Activated naive CD8-positive, alpha-beta T cell treated with anti-CD3 and anti-CD28 coated beads, Interleukin-2, amount 10 ng/mL, durations not matched to agents 7 days and 5 days (primary cell): ENCODE measurements around the gene CWC25. TPM values are rescaled to one million over a fixed set of nuclear protein-coding genes. Genes with fewer than 3 reads are reported as not detected.
"Not testable (repeated sequence)": the region's sequence is repeated elsewhere in the genome, so short reads cannot be mapped to it uniquely, and the experiment has no call there.

ENCODE experiments used
- ATAC-seq: fragments of 150-1000 bp; cut with Tn5 transposase; one replicate; pipeline ENCODE4 v1.10.0; 2021; ENCODE audit warnings: low read depth, moderate library complexity
- POLR2A ChIA-PET: fragments of 350-600 bp; sonication (Branson Sonifier 250); formaldehyde crosslinking; loops from one replicate; lab custom pipeline; 2021; ENCODE audit warnings: antibody characterized with exemption; lab: Charles Lee
- DNase-seq: peaks from one replicate; pipeline ENCODE4 v3.0.0; 2021
- H3K27ac Mint-ChIP-seq: one replicate; pipeline ENCODE4 v1.8.0; 2022; ENCODE audit warnings: mild to moderate bottlenecking, mixed read lengths
- H3K27me3 Mint-ChIP-seq: one replicate; pipeline ENCODE4 v1.8.0; 2022; ENCODE audit warnings: mild to moderate bottlenecking, moderate library complexity, mixed read lengths
- H3K36me3 Mint-ChIP-seq: one replicate; pipeline ENCODE4 v1.8.0; 2021; ENCODE audit warnings: mild to moderate bottlenecking, mixed read lengths
- H3K4me1 Mint-ChIP-seq: one replicate; pipeline ENCODE4 v1.8.0; 2021; ENCODE audit warnings: mixed read lengths
- H3K4me3 Mint-ChIP-seq: one replicate; pipeline ENCODE4 v1.8.0; 2022; ENCODE audit warnings: mild to moderate bottlenecking, moderate library complexity, mixed read lengths
- H3K9me3 Mint-ChIP-seq: one replicate; pipeline ENCODE4 v1.8.0; 2021; ENCODE audit warnings: mixed read lengths
- total RNA-seq, 2 experiments: library from RNA; stranded (reverse); gene quantifications; one replicate each; pipeline ENCODE4 v1.2.3, GENCODE V29; 2021

CWC25 gene
- total RNA-seq, 2 experiments from 2014 or later = 35.2 to 37.5 TPM

DNA sequence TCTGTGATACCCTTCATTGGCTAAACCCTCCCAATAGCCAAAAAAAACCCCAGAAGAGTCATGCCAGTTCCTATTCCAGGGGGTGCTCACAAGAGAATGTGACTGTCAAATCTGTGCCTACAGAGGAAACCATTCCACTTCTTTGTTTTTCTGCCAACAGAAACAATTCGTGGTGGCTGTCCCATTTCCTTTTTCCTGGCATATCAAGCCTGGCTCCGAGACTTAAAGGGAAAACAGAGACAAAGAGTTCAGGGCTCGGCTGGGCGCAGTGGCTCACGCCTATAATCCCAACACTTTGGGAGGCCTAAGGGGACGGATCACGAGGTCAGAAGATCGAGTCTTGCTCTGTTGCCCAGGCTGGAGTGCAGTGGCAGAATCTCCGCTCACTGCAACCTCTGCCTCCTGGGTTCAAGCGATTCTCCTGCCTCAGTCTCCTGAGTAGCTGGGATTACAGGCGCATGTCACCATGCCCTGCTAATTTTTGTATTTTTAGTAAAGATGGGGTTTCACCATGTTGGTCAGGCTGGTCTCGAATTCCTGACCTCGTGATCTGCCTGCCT, 34.9 kb downstream of the CWC25 start:
- H3K36me3 Mint-ChIP-seq = not testable (repeated sequence)

DNA sequence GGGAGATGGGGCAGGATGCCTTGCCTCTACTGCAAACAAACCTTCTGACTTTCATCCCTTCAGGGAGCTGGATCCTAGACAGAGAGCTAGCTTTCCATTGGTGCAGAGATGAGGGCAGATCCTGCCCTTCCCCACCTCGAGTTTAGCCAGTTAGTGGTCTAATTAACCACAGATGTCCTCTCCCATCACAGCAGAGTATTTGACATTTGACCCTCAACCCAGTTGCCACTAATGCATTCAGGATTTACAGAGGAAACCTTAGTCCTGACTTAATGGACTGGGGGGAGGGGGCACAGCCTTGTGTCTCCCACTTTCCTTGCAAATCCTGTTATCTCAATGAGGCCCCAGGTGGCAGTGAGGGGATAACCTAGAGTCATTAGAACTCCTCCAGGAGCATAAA, 35.9 kb downstream of the CWC25 start:
- DNase-seq (no peak), ATAC-seq (no peak)
- Mint-ChIP-seq H3K27ac (no peak overlapping the region), H3K36me3 (peaks cover 10% of the 10 kb centered on the region), H3K4me3 (no peak overlapping the region), H3K27me3 (no peaks in the 10 kb centered on the region), H3K4me1 (peaks cover 3% of the 10 kb centered on the region), H3K9me3 (no peaks in the 10 kb centered on the region)
- POLR2A ChIA-PET = no interaction called here

More for the DNA sequence above, 34.9 kb downstream of the CWC25 start:
- H3K9me3 Mint-ChIP-seq, ATAC-seq, H3K4me1 Mint-ChIP-seq, H3K4me3 Mint-ChIP-seq, DNase-seq, POLR2A ChIA-PET, H3K27ac Mint-ChIP-seq, H3K27me3 Mint-ChIP-seq: not testable (repeated sequence)

DNA sequence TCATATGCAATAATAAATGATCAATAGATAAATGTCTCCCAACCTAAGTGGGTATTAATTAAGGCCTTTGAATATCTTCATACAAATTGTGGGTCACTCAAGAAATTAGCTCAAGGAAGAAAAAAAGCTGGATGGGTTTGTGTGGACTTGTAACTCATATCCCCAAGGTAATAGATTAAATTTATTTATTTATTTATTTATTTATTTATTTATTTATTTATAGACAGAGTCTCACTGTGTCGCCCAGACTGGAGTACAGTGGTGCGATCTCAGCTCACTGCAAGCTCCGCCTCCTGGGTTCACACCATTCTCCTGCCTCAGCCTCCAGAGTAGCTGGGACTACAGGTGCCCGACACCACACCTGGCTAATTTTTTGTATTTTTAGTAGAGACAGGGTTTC, 37.1 kb downstream of the CWC25 start:
- H3K36me3 Mint-ChIP-seq = peaks cover 10% of the 10 kb centered on the region
- DNase-seq, H3K27ac Mint-ChIP-seq, POLR2A ChIA-PET, H3K9me3 Mint-ChIP-seq, ATAC-seq, H3K4me1 Mint-ChIP-seq, H3K27me3 Mint-ChIP-seq, H3K4me3 Mint-ChIP-seq: not testable (repeated sequence)

DNA sequence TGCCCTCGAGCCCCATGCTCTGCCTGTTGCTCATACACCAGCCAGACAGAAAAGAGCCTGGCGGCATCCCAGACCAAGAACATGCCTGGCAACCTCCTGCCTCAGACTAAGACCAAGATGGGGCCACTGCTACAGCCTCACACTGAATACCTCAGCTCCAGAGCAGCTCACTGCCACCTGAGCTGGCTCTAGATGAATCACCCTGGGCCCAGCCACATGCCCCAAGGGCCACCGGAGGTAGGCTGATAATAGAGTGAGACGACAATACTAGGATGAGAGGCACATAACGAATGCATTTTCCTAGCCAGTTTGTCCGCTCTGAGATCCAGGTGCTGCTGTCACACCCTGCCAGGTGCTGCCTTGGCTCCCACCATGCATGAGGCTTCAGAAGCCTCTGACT, 38.7 kb downstream of the CWC25 start:
- Mint-ChIP-seq H3K27me3 (no peaks in the 10 kb centered on the region), H3K27ac (no peak overlapping the region), H3K36me3 (peaks cover 13% of the 10 kb centered on the region), H3K4me3 (no peak overlapping the region), H3K9me3 (no peaks in the 10 kb centered on the region), H3K4me1 (peaks cover 5% of the 10 kb centered on the region)
- no peak for ATAC-seq
- POLR2A ChIA-PET = no interaction called here
- no peak for DNase-seq

DNA sequence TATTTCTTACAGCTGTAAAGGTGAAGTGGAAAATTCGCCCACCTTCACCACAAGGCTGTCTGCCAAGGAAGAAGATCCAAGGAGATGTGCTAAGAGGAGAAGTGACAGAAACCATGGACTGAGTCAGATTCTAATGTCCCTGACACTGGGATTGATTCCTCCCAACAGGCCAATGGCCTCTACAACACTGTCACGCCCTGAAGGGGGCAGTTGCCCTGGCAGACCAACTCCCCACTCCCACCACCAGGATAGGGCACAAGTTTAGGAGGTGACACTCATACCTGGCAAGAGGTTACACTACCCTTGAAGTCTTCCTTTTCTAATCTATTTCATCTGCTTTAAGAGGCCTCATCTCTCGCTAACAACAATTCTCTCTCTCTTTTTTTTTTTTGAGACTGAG, 41.9 kb downstream of the CWC25 start:
- DNase-seq (no peak), ATAC-seq (no peak)
- Mint-ChIP-seq H3K36me3 (peaks cover 19% of the 10 kb centered on the region), H3K27me3 (no peaks in the 10 kb centered on the region), H3K9me3 (no peaks in the 10 kb centered on the region), H3K4me1 (peaks cover 6% of the 10 kb centered on the region), H3K27ac (no peak overlapping the region), H3K4me3 (no peak overlapping the region)
- POLR2A ChIA-PET = interaction anchor here (0.7 kb wide), 1 partner anchor 872 kb away, joined by 6 read pairs; no protein-coding TSS in a partner anchor

DNA sequence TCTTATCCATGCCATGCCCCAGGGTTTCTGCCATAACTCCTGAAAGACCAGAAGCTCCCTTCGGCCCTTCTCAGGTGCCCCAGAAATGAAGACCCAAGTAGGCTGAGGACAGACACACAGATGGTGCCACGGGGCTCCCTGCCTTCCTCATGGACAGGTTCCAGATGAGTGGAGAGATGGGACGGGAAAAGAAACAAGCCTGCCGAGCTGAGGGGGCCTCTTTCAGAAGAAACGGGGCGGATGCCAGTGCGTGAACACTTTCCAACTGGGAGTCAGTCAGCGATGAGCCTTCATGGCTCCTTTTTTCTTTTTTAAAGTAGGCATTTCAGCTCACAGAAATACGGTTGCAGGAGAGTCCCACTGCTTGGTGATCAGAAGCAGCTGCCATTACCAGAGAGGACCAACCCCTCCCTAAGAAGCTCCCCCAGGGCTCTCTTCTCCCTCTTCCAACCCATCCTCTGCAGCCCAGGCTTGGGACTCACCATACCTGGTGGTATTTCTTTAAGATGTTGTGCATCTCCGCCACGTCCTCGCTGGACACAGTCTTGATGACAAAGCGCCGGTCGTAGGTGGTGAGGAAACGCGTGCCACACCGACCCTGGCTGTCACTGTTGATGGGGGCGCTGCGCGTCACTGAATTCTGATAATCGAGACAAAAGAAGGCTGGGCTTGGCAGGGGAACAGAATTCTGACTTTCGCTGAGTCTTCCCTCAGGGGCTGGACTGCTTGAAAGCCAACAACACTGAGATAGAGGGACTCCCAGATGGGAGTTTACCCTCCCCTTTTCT, 45.0 kb downstream of the CWC25 start:
- H3K27me3 Mint-ChIP-seq = no peaks in the 10 kb centered on the region
- H3K4me1 Mint-ChIP-seq = peaks cover 6% of the 10 kb centered on the region
- H3K36me3 Mint-ChIP-seq = peaks cover 17% of the 10 kb centered on the region
- ATAC-seq (no peak), DNase-seq (no peak)
- no peak overlapping the region for H3K4me3 Mint-ChIP-seq
- no peak overlapping the region for H3K27ac Mint-ChIP-seq
- no peaks in the 10 kb centered on the region for H3K9me3 Mint-ChIP-seq
- POLR2A ChIA-PET = interaction anchor here (1.1 to 1.7 kb wide), 2 partner anchors 9 to 18 kb away, joined by 3 read pairs; no protein-coding TSS in a partner anchor

DNA sequence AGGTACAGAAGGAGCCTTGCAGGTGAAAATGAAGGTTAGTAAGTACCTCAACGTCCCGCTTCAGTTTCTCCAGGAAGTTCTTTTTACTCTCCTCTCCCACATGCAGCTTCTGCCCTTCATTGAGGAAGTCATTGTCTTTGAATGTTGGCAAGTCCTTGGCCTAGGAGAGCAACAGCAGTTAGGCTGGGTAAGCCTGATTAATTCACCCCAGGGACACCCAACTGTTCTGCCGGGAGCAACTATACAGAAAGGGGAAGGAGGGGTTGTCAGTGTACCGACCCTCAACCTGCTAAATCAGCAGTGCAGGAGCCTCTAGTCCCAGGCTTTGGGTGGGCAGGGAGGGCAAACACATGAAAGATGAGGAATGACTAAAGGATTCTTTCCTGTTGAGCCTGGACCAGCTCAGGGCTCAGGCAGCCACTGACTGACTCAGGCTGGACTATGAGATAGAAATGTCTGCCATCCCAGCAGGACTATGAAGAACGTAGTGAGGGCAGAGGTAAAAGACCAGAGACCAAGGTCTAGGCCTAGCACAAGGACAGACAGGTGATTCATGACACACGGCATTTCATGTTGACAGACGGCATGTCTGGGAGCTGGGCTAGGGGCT, 47.4 kb downstream of the CWC25 start:
- H3K4me3 Mint-ChIP-seq = no peak overlapping the region
- H3K36me3 Mint-ChIP-seq = peaks cover 18% of the 10 kb centered on the region
- H3K27me3 Mint-ChIP-seq = no peaks in the 10 kb centered on the region
- H3K27ac Mint-ChIP-seq = no peak overlapping the region
- DNase-seq (no peak), ATAC-seq (no peak)
- POLR2A ChIA-PET = no interaction called here
- no peaks in the 10 kb centered on the region for H3K9me3 Mint-ChIP-seq
- peaks cover 6% of the 10 kb centered on the region for H3K4me1 Mint-ChIP-seq

DNA sequence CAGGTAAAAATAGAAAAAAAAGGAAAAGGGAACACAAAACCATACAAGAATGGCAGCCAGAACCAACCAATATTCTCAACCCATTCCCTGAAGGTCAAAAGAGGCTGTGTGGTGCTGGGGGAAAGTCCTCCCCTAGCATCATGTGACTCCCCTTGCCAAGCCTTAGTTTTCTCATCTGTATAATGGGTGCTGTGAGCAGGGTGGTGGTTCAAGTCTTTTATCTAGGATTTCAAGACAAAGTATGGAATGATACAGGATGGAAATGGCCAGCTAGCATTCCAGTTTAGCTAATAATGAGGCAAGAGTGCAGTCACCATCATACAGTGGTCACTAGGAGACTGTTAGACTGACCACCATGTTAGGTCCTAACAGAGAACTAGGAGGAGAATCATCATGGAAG, 51.9 kb downstream of the CWC25 start:
- Mint-ChIP-seq H3K36me3 (peaks cover 21% of the 10 kb centered on the region), H3K9me3 (no peaks in the 10 kb centered on the region), H3K27ac (no peak overlapping the region), H3K4me3 (no peak overlapping the region), H3K4me1 (no peaks in the 10 kb centered on the region), H3K27me3 (no peaks in the 10 kb centered on the region)
- ATAC-seq = no peak
- POLR2A ChIA-PET = interaction anchor here (1.1 kb wide), 1 partner anchor 9 kb away, joined by 3 read pairs; no protein-coding TSS in a partner anchor
- no peak for DNase-seq

DNA sequence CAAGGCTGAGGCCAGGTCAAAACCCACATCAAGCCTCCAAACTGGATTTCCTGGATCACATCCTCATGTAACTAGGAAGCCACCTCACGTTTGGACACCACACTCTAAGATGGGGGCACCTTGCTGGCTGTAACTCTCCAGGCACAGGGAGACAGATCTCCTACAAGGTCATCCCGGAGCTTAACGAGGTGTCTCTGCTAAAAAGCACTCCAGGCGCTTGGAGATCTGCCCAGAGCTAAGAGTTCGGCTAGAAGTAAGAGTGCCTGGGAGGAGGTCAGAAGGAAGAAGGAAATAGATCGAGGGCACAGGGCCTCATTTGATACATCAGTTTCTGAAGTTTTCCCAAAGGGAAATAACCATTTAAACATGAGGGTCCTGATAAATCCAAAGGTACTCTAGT, 56.7 kb downstream of the CWC25 start:
- no peaks in the 10 kb centered on the region for H3K4me1 Mint-ChIP-seq
- no peak overlapping the region for H3K4me3 Mint-ChIP-seq
- no peak for DNase-seq
- ATAC-seq = no peak
- H3K9me3 Mint-ChIP-seq = no peaks in the 10 kb centered on the region
- H3K36me3 Mint-ChIP-seq = peaks cover 33% of the 10 kb centered on the region
- H3K27me3 Mint-ChIP-seq = no peaks in the 10 kb centered on the region
- POLR2A ChIA-PET = no interaction called here
- H3K27ac Mint-ChIP-seq = no peak overlapping the region

DNA sequence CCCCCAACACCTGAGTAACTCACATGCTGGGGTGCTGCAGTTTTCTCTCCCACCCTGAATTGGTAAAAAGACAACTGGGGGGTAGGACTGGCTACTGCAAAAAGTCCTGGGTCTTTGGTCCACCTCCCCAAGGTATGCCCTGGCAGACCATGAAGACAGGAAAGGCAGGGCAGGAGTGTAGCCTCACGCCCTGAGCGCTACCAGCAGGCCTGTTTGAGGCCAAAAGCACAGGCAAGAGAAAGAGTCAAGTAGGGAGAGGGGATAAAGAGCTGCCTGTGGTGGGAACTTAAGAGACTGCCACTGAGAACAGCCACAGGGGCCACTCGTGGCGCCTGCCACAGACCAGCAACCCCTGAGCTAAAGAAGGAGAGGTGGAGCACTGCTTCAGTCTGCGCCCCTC, 58.8 kb downstream of the CWC25 start:
- ATAC-seq = no peak
- H3K27me3 Mint-ChIP-seq = no peaks in the 10 kb centered on the region
- POLR2A ChIA-PET = no interaction called here
- DNase-seq = no peak
- peaks cover 30% of the 10 kb centered on the region for H3K36me3 Mint-ChIP-seq
- no peak overlapping the region for H3K27ac Mint-ChIP-seq
- H3K4me3 Mint-ChIP-seq = no peak overlapping the region
- peaks cover 6% of the 10 kb centered on the region for H3K4me1 Mint-ChIP-seq
- H3K9me3 Mint-ChIP-seq = no peaks in the 10 kb centered on the region

DNA sequence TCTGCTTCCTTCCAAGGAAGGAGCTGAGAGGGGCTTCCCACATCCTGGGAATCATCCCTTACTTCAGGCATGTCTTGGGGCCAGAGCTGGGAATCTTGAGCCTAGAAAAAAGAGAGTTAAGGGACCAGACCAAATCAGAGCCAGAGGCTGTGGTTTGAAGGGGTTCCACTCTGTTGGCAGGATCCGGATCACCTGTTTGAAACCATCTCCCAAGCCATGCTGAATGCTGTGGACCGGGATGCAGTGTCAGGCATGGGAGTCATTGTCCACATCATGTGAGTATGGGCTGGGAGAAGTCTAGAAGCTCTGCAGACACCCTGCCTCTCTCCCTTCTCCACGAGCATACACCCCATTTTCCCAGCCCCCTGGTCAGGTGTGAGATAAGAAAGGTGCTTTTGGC, 62.9 kb downstream of the CWC25 start:
- Mint-ChIP-seq H3K4me3 (no peak overlapping the region), H3K9me3 (no peaks in the 10 kb centered on the region), H3K27me3 (no peaks in the 10 kb centered on the region), H3K4me1 (peaks cover 20% of the 10 kb centered on the region), H3K27ac (peak overlapping the region; percentile 72), H3K36me3 (peaks cover 23% of the 10 kb centered on the region)
- POLR2A ChIA-PET = interaction anchor here (0.8 to 1.1 kb wide), 4 partner anchors 18 to 131 kb away, joined by 3 to 5 read pairs (median 3); partner anchors contain the start of genes LASP1 and RPL23
- DNase-seq (no peak), ATAC-seq (no peak)

DNA sequence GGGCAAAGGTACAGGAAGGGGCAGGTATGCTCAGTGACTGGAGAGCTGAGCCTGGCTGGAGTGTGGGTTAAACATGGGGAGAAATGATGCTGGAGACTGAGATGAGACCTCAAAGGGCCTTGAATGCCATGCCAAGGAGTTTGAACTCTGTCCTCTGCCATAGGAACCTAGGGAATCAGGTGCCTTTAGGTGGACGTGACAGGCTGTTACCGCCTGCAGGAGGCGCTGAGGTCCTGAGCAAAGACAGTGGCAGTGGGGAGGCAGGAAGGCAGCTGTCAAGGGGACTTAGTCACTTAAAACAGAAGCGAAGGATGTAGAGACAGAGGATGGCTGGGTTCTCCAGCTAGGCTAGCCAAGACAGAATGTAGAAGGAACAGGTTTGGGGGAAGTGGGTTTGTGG, 63.5 kb downstream of the CWC25 start:
- no peak overlapping the region for H3K4me3 Mint-ChIP-seq
- ATAC-seq (peak; percentile 82), DNase-seq (peak; percentile 63)
- H3K27me3 Mint-ChIP-seq = no peaks in the 10 kb centered on the region
- POLR2A ChIA-PET = interaction anchor here (0.8 to 1.1 kb wide), 4 partner anchors 18 to 132 kb away, joined by 3 to 5 read pairs (median 3); partner anchors contain the start of genes LASP1 and RPL23
- H3K27ac Mint-ChIP-seq = peak overlapping the region; percentile 72
- H3K4me1 Mint-ChIP-seq = peaks cover 20% of the 10 kb centered on the region
- no peaks in the 10 kb centered on the region for H3K9me3 Mint-ChIP-seq
- peaks cover 19% of the 10 kb centered on the region for H3K36me3 Mint-ChIP-seq

DNA sequence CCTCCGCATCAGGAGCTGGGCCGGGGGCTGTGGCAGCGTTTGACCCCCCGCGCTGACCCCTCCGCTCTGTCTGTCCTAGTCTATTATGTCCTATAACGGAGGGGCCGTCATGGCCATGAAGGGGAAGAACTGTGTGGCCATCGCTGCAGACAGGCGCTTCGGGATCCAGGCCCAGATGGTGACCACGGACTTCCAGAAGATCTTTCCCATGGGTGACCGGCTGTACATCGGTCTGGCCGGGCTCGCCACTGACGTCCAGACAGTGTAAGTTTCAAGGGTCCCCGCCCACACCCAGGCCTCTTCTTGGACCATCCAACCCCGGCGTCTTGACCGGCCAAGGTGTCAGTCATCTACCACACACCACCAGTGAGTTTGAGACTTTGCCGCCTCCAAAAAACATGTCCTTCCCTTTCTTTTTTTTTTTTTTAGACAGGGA, 72.0 kb downstream of the CWC25 start:
- DNase-seq (no peak), ATAC-seq (no peak)
- Mint-ChIP-seq H3K27ac (peak overlapping the region; percentile 97), H3K4me3 (peak overlapping the region; percentile 98), H3K36me3 (peaks cover 13% of the 10 kb centered on the region), H3K4me1 (peaks cover 28% of the 10 kb centered on the region), H3K9me3 (no peaks in the 10 kb centered on the region), H3K27me3 (peaks cover 19% of the 10 kb centered on the region)
- POLR2A ChIA-PET = interaction anchor here (0.7 to 1.0 kb wide), 2 partner anchors 18 to 48 kb away, joined by 3 read pairs; partner anchors contain the start of gene MLLT6
